Measurements from ENCODE around the gene SERTM1. TPM values are rescaled to one million over a fixed set of nuclear protein-coding genes. Genes with fewer than 3 reads are reported as not detected.

SERTM1 gene
- total RNA-seq, 1 donor from 2014 or later = 5.9 TPM

GRCh38 chr13:36736119-36736726, 62.4 kb downstream of the SERTM1 start:
- Histone ChIP-seq H3K4me3 (no peak overlapping the region), H3K36me3 (no peaks in the 10 kb centered on the region), H3K9me3 (no peaks in the 10 kb centered on the region), H3K27me3 (no peaks in the 10 kb centered on the region), H3K27ac (no peak overlapping the region), H3K4me1 (no peaks in the 10 kb centered on the region)
- intact Hi-C loops (cut with DNase I) = loop anchor here (5.0 kb wide), 1 partner anchor 454 kb away; no protein-coding TSS in a partner anchor
- DNase-seq = no peak
- TF ChIP-seq, protein P1, sequence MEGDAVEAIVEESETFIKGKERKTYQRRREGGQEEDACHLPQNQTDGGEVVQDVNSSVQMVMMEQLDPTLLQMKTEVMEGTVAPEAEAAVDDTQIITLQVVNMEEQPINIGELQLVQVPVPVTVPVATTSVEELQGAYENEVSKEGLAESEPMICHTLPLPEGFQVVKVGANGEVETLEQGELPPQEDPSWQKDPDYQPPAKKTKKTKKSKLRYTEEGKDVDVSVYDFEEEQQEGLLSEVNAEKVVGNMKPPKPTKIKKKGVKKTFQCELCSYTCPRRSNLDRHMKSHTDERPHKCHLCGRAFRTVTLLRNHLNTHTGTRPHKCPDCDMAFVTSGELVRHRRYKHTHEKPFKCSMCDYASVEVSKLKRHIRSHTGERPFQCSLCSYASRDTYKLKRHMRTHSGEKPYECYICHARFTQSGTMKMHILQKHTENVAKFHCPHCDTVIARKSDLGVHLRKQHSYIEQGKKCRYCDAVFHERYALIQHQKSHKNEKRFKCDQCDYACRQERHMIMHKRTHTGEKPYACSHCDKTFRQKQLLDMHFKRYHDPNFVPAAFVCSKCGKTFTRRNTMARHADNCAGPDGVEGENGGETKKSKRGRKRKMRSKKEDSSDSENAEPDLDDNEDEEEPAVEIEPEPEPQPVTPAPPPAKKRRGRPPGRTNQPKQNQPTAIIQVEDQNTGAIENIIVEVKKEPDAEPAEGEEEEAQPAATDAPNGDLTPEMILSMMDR (IDR thresholded peaks at IDR 0.05) = peak; percentile 67
- ATAC-seq = peak; percentile 58

- Histone ChIP-seq H3K27ac (no peak overlapping the region), H3K4me3 (no peak overlapping the region), H3K36me3 (no peaks in the 10 kb centered on the region), H3K4me1 (no peaks in the 10 kb centered on the region), H3K27me3 (no peaks in the 10 kb centered on the region), H3K9me3 (no peaks in the 10 kb centered on the region)
- DNase-seq = no peak
- TF ChIP-seq, protein P1 (IDR thresholded peaks at IDR 0.05) = no peak
- ATAC-seq = no peak
- intact Hi-C loops (cut with DNase I) = loop anchor here (5.0 kb wide), 1 partner anchor 455 kb away; no protein-coding TSS in a partner anchor
Observed at GRCh38 chr13:36737524-36738083, 63.8 kb downstream of the SERTM1 start.

DNA sequence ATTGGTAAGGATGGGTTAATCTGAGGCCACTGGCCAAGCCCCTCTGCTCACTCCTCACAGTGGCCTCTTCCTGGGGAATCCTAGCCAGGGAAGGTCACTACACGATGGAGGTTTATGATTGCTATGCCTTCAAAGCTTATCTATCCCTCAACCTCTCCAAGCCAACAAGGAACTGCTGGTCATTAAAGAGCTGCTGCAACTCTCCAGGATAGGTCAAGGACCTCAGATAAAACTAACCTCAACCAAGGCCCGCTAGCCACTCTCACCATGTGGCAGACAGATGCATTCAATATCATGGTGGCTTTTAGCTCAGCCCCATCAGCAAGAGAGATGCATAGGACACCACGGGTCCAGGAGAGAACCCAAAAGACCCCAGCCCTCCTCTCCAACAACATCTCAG, 71.6 kb downstream of the SERTM1 start:
- H3K27me3 ChIP-seq = no peaks in the 10 kb centered on the region
- H3K4me3 ChIP-seq = no peak overlapping the region
- TF ChIP-seq, protein P1 (IDR thresholded peaks at IDR 0.05) = no peak
- H3K9me3 ChIP-seq = no peaks in the 10 kb centered on the region
- no peaks in the 10 kb centered on the region for H3K36me3 ChIP-seq
- ATAC-seq (no peak), DNase-seq (no peak)
- no peaks in the 10 kb centered on the region for H3K4me1 ChIP-seq
- intact Hi-C loops (cut with DNase I) = no loop called here
- H3K27ac ChIP-seq = no peak overlapping the region

GRCh38 chr13:36746051-36746450, 72.2 kb downstream of the SERTM1 start:
- intact Hi-C loops (cut with DNase I) = no loop called here
- Histone ChIP-seq H3K27ac (no peak overlapping the region), H3K4me3 (no peak overlapping the region), H3K9me3 (no peaks in the 10 kb centered on the region), H3K36me3 (no peaks in the 10 kb centered on the region), H3K27me3 (no peaks in the 10 kb centered on the region), H3K4me1 (no peaks in the 10 kb centered on the region)
- TF ChIP-seq, protein P1 (IDR thresholded peaks at IDR 0.05) = no peak
- no peak for ATAC-seq
- DNase-seq = no peak

Other genes with a start within 250 kb of the SERTM1 start
- gene CCNA1, start 241.5 kb upstream of the SERTM1 start, total RNA-seq = 0.46 TPM
- 5.3 TPM for gene RFXAP, start 145.2 kb downstream of the SERTM1 start, total RNA-seq
- 21.5 TPM for gene SMAD9, start 246.2 kb downstream of the SERTM1 start, total RNA-seq